ENCODE data around the gene SPIRE2. TPM values are rescaled to one million over a fixed set of nuclear protein-coding genes. Genes with fewer than 3 reads are reported as not detected.

Gene SPIRE2
- total and polyA plus RNA-seq, 2 of the 13 experiments (the other 11 are each of a cell fraction or from before 2014, with no cell fraction given) = 13.3 to 37.5 TPM

GRCh38 chr16:89822188-89823086 is 5.8 kb upstream of the SPIRE2 start (continued):
- TF ChIP-seq ZNF275 (CRISPR knock-in tag; IDR thresholded peaks at IDR 0.05; ENCODE audit: borderline replicate concordance) = peak; percentile 95
- peak; percentile 91 for TF ChIP-seq PHF5A (CRISPR knock-in tag; IDR thresholded peaks at IDR 0.05; ENCODE audit: low read depth, unreplicated experiment)

- peak overlapping the region; percentile 98 for H3K27ac ChIP-seq (ENCODE audit: extremely low read length, insufficient read depth, low read length)
- FAIRE-seq (no peak), DNase-seq (ENCODE audit: low spot score) (no peak), ATAC-seq (peak; percentile 4)
- ChIA-PET CTCF (ENCODE audit: low intra/inter-chr PET ratio, low total read pairs) (no interaction called here), POLR2A (interaction anchor here (0.6 to 4.4 kb wide), 22 partner anchors 8 to 136 kb away, joined by 3 to 111 read pairs (median 4); partner anchors contain the start of genes CDK10, MC1R, TCF25 and TUBB3)
- H3K4me1 ChIP-seq (ENCODE audit: insufficient read depth, low read length) = peaks cover 89% of the 10 kb centered on the region
- peak overlapping the region; percentile 4 to 73 (median 23); a peak in 5 of 6 replicates for H3K4me3 ChIP-seq (replicated peaks in 1 of 3; ENCODE audit: insufficient read depth in 1 of 3, low read depth in 2 of 3, low read length in 3 of 3)
- intact Hi-C loops (cut with micrococcal nuclease; ENCODE audit: unreplicated experiment) = loop anchor here (2.0 to 10.0 kb wide), 2 partner anchors 14 to 118 kb away; partner anchors contain the start of gene SPATA2L
- H3K27me3 ChIP-seq (ENCODE audit: control insufficient read depth in 1 of 2, insufficient read depth in 2 of 2, low read length in 2 of 2) = no peaks in the 10 kb centered on the region
- no peaks in the 10 kb centered on the region for H3K36me3 ChIP-seq (replicated peaks in 1 of 2; ENCODE audit: control insufficient read depth in 1 of 2, insufficient read depth in 2 of 2, low read length in 2 of 2)
- in situ Hi-C loops (cut with HindIII; ENCODE audit: extremely low pct_ligation_motif_present, low pct_unique_long_range_greater_than_20kb) = no loop called here
- peak overlapping the region; percentile 91 for H3K9ac ChIP-seq (ENCODE audit: insufficient read depth, low read depth, low read length)
- peak overlapping the region; percentile 98 for H3K4me2 ChIP-seq (ENCODE audit: low read depth, low read length)
- H4K20me1 ChIP-seq (ENCODE audit: insufficient read depth, low read length) = no peaks in the 10 kb centered on the region
- BruUV-seq (replicated peaks) = no TSS peak
- no peaks in the 10 kb centered on the region for H3K9me3 ChIP-seq (ENCODE audit: low read length)
- 10% methylated on average over 8 of the region's 8 CpGs for WGBS (ENCODE audit: low lambda C conversion rate)
- H3K79me2 ChIP-seq (ENCODE audit: insufficient read depth, low read length) = peaks cover 34% of the 10 kb centered on the region
- no peak overlapping the region for H2AFZ ChIP-seq (ENCODE audit: low read length)
- TF ChIP-seq TMF1 (CRISPR knock-in tag; IDR thresholded peaks at IDR 0.05; ENCODE audit: low read depth) (0 out of 2 replicates have a peak, but pooled peaks have one; percentile 2), ZNF782 (CRISPR knock-in tag; IDR thresholded peaks at IDR 0.05; ENCODE audit: borderline replicate concordance) (0 out of 2 replicates have a peak, but pooled peaks have one; percentile 35), FOXO4 (CRISPR knock-in tag; conservative IDR thresholded peaks at IDR 0.05) (0 out of 2 replicates have a peak, but pooled peaks have one; percentile 15), ZSCAN21 (CRISPR knock-in tag; IDR thresholded peaks at IDR 0.05; ENCODE audit: borderline replicate concordance) (peak; percentile 56; the same call in 1 of the 2 replicates), PPARG (CRISPR knock-in tag; conservative IDR thresholded peaks at IDR 0.05) (peak; percentile 17; the same call in 1 of the 2 replicates), AFF4 (CRISPR knock-in tag; IDR thresholded peaks at IDR 0.05) (0 out of 2 replicates have a peak, but pooled peaks have one; percentile 6), CSRNP2 (CRISPR knock-in tag; conservative IDR thresholded peaks at IDR 0.05; ENCODE audit: low read depth) (no peak), FOXP1 (IDR thresholded peaks at IDR 0.05) (no peak), FOXP1 (CRISPR knock-in tag; IDR thresholded peaks at IDR 0.05) (peak; percentile 17; the same call in 1 of the 2 replicates)
These were observed 5.0 kb upstream of the SPIRE2 start for GRCh38 chr16:89823087-89823823.

Data from HepG2 (cell line).